Activated CD4-positive, CD25-positive, alpha-beta regulatory T cell treated with anti-CD3 and anti-CD28 coated beads, Interleukin-2, amount 50 U/mL, for 72 hours (primary cell): ENCODE results near the gene RARRES1.
"Not testable (repeated sequence)": the region's sequence is repeated elsewhere in the genome, so short reads cannot be mapped to it uniquely, and the experiment has no call there.

Experiments
- DNase-seq: peaks from one replicate; pipeline ENCODE4 v3.0.0; 2021

The RARRES1 gene

GRCh38 chr3:158731486-158731885 lies 771 bp downstream of the RARRES1 start:
- DNase-seq: no peak

DNA sequence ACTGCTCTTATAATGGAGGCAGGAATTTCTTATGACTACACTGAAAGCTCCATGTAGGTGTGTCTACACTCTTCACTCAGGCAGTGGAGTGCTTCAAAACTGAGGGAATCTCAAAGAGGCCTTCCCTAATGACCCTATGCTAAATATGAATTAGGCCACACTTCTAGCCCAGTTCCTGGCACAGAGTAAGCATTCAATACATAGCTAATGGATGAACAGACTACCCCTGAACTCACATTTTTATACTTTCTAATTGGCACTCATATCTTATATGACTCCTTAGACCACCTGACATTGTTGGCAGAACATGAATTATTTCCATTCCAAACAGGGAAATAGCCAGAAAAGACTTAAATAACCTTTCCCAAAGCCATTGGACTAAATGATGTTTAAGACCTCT lies 3.4 kb downstream of the RARRES1 start:
- no peak for DNase-seq

- no peak for DNase-seq
Measured at GRCh38 chr3:158728061-158728377, 4.2 kb downstream of the RARRES1 start.

DNA sequence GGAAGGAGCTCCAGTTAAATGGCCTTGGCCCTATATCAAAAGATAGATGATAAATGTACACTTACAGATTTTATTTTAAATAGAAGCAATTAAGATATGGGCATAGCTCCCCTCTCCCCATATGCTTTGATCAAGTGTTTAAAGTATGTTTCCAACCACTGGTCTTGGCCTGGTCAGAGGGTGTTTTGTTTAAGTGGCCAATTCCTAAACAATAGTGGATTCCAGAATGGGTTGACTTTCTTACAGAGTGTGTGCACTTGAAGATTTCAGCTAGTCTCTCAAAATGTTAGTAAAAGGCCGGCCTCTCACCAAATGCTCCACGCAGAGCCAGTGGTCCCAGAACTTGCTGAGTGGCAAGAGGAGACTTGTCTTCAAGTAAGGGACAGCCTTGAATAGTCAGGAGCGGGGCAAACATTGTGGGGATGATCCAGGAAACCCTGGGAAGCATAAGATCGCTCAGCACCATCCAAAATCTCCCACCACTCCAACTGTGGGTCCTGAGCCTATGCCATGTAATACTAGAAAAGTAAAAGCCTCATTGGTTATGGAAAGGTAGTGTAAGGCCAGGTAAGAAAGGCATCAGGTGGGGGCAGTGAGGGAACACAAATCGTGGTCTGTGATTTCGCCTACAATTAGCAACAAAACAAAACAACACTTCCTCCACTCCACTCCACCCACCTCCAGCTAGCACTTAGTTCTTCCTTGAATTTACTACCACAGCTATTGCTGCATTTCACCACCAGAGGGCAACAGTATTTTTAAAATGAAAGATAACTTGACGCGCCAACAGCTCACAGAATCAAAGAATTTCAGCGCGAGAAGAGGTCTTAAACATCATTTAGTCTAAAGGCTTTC lies 4.8 kb downstream of the RARRES1 start:
- no peak for DNase-seq

GRCh38 chr3:158725348-158726011 lies 6.8 kb downstream of the RARRES1 start:
- no peak for DNase-seq

DNA sequence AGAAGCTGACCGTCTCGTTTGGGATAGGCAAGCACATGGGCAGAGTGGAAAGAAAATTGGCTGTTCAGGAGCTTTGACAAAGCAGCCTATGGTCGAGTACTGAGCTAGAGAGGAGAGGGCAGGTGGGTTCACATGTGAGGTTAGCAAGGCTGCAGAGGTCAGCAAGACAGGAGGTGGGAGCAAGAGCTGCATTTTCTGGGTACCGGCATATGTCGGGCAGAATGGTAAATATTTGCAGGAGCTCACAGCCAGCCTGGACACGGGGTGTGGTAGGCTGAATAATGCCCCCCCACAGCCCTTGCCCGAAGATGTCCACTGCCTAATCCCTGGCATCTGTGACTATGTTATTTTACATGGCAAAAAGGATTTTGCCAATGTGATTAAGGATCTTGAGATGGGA lies 8.3 kb downstream of the RARRES1 start:
- no peak for DNase-seq

- DNase-seq: no peak
Measured at GRCh38 chr3:158722108-158722507, 10.1 kb downstream of the RARRES1 start.

DNA sequence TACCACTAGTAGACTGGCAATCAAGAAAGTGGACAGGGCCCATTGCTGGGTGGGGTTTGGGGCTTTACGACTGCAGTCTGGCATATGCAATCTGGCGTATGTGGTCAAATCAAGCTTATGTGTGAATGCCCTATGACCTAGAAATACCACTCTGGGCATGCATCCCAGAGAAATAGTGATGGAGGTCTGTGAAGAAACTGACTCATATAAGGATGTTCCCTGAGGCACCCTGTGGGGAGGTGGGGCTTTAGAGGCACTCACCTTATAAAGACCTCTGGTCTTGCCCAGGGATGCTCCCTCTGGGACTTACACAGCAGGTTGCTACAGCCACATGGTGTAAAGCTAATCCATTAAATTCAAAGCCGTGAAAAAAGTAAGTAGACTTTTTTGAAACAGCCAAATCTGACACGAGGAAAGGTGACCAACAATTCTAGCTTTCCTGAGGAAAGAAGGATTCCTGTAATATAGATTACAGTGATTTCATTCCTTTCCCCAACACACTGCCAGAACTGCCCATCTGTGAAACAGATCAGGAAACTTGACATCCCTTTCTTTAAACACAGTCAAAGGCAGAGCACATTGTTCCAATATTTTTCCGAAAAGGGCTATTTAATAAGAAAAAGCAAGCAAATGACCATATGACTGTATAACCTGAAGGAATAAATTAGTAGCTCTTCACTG lies 13.6 kb downstream of the RARRES1 start:
- no peak for DNase-seq

- DNase-seq: no peak
Measured at GRCh38 chr3:158717576-158717975, 14.7 kb downstream of the RARRES1 start.

GRCh38 chr3:158713094-158713499 lies 19.2 kb downstream of the RARRES1 start:
- DNase-seq: no peak

- DNase-seq: no peak
Measured at GRCh38 chr3:158712443-158712842, 19.8 kb downstream of the RARRES1 start.

- DNase-seq: no peak
Measured at GRCh38 chr3:158711886-158712285, 20.4 kb downstream of the RARRES1 start.

DNA sequence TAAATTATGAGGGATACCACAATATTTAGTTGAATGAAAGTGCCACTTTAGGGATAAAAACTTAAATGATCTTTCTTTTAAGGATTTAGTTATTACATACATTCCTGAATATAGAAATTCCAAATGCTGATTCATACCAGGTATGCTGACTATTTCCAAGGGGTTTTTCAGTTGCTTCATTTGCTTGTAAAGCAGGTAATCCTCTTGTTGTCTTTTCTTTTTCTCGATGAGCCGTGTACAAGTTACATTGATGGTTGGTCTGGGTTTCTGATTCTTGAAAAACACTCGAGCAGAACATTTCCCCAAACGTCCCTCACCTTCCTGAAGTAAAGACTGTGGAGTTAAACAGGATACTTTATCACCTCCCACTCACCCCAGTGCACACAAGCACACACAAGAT lies 21.7 kb downstream of the RARRES1 start:
- DNase-seq: no peak

DNA sequence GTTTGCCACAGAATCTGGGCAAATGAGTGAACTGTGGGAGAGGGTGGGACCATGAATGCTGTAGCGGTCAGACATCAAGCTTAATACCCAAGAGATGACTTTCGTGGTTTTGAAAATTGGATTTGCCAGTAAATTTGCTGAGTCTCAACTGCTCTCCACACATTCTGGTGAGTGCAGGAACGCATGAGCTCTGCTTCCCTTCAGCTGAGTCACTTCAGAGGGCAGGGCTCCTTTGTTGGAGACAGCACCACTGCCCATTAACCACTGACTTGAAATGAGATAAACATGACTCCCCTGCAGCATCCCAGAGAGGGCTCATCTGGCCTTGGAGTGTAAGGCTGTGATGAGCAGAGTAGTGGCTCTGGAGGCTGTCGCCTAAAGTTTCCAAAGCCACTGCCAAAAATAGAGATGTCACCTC lies 22.6 kb downstream of the RARRES1 start:
- DNase-seq: no peak

DNA sequence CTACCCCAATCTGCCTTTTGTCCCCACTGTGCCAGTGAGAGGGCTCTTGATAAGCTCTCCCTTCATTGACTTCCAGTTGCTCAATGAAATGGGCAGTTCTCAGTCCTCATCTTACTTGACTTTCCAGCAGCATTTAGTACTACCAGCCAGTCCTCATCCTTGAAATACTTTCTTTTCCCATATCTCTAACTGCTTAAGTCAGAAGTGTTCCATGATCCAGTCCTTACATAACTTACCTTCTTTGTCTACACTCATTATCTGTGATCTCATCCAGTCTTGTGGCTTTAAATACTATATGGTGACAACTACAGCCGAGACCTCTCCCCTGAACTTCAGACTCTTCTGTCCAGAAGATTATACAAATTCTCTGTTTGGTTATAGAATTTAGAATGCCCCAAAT lies 28.7 kb downstream of the RARRES1 start:
- no peak for DNase-seq

- DNase-seq: no peak
Measured at GRCh38 chr3:158702815-158703481, 29.3 kb downstream of the RARRES1 start.

DNA sequence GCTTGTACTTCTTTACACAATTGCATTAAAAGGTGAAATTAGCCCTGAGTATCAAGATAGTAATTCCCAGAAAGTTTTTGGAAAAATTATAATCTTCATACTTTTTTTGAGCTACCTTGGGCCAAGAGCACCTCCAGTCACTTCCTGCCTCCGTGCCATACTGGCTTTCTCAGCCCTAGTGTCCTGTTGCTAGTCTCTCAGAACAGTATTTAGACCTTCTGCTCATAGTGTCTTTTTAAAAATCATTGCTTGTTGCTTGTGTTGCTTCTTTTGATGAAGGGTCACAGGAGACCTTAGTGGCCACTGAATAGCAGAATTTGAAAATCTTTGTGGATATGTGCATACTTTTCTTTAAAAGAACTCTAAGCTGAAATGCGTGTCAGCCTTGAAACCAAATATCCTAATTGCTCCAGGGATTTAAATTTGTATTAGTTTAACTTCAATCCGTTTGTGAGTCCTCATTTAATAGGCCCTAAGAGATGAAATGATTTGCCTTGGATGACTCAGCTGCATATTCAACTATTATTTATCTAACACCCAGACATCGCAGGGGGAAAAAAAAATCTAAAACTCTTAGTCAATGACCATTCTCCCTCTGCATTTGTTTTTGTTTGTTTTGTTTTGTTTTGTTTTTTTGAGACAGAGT lies 30.7 kb downstream of the RARRES1 start:
- no peak for DNase-seq

- no peak for DNase-seq
Measured at GRCh38 chr3:158700559-158700958, 31.7 kb downstream of the RARRES1 start.

GRCh38 chr3:158696618-158697017 lies 35.6 kb downstream of the RARRES1 start:
- no peak for DNase-seq

DNA sequence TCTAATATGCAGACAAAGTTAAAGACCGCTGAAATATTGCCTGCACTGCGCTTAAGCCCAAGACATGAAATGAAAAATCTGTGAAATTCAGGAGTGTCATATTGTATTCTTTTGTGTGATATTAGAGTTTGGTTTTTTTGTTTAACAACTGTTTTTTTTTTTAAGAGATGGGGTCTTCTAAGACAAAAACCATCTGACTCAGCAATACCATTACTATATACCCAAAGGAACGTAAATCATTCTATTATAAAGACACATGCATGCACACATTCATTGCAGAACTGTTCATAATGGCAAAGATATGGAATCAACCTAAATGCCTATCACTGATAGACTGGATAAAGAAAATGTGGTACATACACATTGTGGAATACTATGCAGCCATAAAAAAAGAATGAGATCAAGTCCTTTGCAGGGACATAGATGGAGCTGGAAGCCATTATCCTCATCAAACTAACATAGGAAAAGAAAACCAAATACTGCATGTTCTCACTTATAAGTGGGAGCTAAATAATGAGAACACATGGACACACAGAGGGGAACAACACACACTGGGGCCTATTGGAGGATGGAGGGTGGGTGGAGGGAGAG lies 38.3 kb downstream of the RARRES1 start:
- DNase-seq: not testable (repeated sequence)

DNA sequence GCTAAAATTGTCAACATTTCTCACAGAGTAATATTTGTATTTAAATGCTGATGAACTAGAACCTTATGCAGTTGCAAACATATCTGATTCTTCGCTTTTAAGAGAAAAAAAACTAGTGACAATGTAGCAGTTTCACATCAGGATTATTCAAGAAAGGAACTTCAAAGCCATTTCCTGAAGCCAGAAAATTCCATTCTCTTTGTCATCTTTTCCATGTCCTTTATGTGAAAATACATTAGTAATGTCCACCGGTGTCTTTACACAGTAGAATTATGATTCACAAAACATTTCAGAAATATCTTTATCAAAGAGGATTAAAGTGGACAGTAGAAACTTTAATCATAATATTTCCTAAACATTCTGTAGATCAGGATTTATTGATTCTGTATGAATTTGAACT lies 47.1 kb downstream of the RARRES1 start:
- no peak for DNase-seq

DNA sequence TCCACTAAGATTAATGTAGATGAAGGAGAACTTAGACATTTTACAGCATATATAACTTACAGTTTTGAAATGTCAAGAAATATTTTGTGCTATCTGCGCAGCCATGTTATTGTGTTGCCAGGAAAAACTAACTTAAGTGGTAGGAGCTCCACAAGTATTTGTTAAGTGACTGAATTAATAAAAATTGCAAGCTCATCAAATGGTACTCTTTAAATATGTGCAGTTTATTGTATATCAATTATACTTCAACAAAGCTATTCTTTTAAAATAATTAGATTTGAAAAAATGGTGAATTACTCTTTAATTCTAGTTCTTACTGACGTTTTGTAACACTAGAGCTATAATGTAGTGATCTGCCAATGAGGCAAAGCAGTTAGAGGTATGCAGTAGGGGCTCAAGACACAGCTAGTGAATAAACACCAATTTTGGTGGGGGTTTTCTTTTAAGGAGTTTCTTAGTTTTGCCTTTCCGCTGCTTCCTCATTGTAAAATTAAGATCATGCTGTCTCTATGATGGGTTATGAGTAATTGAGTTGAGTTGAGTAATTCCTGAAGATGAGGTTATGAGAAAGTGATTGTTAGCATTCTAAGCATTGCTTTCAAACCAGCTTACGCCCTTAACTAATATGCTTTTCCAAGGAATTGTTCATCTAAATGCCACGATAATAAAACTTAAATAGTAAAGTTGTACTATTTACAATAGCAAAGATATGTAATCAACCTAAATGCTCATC lies 48.9 kb downstream of the RARRES1 start:
- no peak for DNase-seq
